Embryonic facial prominence (tissue), 1 donor: Measurements from ENCODE around the gene DOHH.

Source experiments
- DNase-seq: peaks from one replicate; pipeline ENCODE4 v3.0.0-alpha.2; 2016; ENCODE audit errors: extremely low spot score

Gene DOHH

DNA sequence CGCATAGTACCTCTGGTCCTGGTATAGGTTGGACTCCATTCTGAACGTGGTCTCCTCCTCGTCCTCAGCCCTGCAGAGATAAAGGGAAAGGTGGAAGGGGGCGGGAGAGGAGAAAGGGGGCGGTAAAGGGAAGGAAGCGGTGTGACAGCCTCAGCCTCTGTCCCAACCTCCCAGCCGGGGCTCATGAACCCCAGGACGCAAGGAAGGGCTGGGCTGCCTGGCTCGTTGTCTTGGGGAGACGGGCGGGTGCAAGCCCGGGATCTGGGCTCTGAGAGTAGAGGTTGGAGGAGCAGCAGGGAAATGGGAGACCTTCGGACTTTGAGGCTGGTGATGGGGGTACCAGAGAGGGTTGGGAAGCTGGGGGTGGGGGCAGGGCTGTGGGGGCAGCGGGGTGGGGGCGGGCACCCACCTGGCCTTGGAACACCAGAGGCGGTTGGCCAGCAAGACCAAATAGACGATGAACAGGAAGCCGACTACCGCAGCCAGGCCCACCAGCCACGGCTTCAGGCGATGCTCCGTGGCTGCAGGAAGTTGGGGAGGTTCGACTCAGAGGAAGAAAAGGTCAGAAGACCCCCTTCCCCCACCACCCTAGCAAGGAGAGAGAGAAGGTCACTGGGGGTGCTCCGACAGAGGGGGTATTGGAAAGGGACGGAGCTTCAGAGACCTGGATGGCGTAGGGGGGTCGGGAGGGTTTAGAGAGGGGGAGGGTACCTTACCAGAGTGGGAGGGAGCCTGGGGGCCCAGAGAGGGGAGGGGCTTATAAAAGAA lies 21.9 kb downstream of the DOHH start:
- DNase-seq: no peak

DNA sequence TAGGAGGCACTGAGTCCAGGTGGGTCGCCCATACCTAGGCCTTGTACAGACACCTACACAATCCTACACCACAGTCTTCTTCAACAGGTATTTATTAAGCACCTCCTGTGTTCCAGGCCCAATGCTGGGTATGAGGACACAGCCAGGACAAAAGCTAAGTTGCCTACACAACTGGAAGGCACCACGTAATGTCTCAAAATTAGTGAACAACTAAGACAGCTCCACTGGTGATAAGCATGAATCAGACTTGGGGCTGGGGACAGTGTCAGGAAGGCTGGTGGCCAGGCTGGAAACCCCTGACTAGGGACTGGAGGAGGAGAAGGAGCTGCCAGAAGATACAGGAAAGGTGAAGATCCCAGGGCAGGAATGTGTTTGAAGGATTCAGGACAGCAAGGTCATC lies 22.5 kb downstream of the DOHH start:
- DNase-seq: no peak

DNA sequence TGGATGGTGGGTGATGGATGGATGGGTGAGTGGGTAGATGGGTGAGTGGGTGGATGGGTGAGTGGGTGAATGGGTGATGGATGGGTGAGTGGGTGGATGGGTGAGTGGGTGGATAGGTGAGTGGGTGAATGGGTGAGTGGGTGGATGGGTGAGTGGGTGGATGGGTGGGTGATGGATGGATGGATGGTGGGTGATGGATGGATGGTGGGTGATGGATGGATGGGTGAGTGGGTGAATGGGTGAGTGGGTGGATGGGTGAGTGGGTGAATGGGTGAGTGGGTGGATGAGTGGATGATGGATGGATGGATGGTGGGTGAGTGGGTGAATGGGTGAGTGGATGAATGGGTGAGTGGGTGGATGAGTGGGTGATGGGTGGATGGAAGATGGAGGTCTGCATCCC lies 23.0 kb downstream of the DOHH start:
- DNase-seq: no peak

DNA sequence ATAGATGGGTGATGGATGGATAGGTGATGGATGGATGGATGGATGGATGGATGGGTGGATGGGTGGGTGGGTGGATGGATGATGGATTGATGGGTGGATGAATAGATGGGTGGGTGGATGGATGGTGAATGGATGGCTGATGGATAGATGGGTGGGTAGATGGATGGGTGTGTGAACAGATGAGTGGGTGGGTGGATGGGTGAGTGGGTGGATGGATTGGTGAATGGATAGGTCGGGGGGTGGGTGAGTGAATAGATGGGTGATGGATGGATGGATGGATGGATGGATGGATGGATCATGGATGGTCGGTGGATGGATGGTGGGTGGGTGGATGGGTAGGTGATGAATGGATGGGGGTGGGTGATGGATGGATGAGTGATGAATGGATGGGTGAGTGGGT lies 23.6 kb downstream of the DOHH start:
- no peak for DNase-seq

DNA sequence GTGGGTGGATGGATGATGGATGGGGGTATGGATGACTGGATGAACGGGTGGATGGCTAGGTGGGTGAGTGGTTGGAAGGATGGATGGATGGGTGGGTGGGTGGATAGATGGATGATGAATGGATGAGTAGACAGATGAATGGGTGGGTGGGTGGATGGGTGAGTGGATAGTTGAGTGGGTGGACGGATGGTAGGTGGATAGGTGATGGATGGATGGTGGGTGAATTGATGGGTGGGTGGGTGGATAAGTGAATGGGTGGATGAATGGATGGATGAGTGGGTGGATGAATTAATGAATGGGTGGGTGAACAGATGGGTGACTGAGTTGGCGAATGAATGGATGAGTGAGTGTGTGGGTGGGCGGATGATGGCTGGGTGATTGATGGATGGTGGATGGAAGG lies 25.0 kb downstream of the DOHH start:
- DNase-seq: no peak

DNA sequence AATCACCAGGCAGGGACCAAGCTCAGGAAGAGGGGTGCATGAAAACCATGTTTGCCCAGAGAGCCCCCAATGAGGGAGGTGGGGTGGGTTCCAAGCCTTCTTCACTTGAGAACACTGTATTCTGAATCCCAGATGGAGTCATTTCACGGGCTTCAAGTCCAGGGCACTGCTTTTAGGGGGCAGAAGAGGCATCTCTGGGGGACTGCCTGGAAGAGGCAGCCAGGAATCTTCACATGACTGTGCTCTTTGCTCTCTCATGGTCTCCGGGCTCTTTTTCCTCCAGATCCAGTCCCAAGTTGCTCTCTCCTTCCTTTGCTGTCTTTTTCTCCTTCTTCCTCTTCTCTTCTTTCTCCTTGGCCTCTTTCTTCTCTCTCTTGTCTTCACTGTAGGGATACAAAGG lies 25.9 kb downstream of the DOHH start:
- no peak for DNase-seq

GRCh38 chr19:3474010-3474409 lies 26.5 kb downstream of the DOHH start:
- no peak for DNase-seq

DNA sequence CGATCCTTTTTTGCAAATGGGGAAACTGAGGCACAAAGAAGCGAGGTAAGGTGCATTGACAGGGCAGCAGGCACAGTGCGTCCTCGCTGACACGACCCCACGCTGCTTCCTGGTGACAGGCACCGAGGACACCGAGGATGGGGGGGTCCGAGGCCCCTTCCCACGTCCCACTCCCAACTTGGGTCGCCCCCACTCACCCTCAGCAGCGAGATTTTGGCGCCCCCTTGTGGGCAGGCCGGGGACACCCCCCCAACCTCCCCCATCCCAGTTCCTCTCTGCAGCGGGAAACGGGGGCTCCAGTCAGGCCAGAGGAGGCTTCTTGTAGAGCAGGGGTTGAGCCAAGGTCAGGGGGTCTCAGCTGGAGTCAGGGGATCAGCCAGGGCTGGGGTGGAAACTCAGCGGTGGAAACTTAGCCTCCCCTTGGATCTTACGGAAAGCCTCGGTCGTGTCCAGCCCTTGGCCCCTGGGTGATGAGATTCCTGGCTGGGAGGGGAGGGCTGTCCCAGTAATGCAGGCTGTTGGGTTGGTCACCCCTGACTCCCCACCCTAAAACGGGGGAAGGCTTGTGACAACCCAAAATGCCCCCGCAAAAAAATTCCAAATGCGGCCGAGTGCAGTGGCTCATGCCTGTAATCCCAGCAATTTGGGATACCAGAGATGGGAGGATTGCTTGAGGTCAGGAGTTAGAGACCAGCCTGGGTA lies 28.4 kb downstream of the DOHH start:
- DNase-seq: no peak

DNA sequence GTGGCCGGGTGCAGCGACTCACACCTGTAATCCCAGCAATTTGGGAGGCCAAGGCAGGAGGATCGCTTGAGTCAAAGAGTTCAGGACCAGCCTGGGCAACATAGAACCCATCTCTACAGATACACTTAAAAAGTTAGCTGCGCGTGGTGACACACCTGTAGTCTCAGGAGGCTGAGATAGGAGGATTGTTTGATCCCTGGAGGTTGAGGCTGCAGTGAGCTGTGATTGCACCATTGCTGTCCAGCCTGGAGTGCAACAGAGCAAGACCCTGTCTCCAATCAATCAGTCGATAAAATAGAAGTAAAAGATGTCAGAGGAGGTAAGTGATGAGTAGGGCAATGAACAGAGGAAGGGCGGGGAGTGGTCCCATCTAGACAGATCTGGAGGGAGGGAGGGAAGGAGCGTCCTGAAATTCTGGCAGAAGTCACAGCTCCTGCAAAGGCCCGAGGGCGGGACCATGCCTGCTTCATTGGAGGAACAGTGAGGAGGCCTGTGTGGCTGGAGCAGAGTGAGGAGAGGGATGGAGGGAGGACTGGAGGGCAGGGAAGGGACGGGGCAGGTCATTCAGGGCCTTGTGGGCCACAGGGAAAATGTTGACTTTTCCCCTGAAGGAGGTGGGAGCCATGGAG lies 29.9 kb downstream of the DOHH start:
- DNase-seq: no peak

- no peak for DNase-seq
Measured at GRCh38 chr19:3469638-3470499, 30.6 kb downstream of the DOHH start.

DNA sequence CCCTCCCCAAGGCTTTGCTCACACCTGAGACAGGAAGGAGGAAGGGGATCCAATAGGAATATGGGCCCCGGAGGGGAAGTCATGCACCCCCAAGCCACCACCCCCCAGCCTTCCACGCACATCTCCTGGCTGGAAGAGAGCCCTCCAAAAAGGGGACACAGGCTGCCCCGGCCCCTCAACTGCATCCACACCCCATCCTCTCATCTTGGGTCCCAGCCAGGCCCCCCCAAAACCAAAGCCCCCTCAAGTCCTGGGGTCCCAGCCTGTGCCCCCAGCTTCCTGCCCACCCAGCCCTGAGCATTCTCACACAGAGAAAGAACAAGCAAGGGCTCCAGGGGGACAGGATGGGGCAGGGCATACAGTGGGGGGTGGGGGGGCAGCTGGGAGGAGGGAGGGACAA lies 32.3 kb downstream of the DOHH start:
- DNase-seq: no peak

DNA sequence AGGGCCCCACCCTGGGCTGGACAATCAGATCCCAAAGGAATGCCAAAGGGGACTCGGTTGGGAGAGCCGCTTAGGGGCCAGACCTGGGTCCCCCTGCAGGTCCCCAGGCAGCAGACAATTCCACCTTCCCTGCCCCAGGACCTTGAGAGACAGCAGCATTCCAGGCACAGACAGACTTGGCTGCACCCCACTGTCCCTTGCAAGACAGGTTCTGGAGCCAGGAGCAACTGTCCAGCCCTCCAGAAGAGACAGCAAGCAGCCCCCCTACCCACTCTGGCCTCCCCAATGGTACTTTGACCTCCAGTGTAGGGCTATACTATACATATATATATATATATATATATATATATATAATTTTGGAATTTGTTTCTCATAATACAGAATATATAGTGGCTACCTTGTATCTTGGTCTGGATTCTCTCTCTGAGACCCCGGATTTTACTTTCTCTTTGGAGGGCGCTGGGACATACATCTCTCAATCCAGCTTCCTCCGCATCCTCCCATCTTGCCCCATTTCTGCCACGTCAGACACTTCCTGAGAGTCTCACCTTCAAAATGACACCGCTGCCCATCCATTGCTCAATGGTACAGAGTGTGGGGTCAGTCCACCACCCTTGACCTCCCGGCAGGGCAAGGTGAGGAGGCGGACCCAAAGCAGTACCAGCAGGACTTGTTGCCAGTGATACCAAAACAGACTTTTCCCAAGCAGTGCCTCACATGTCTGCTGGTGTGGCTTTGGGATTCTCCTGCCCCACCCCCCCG lies 32.9 kb downstream of the DOHH start:
- no peak for DNase-seq

- DNase-seq: no peak
Measured at GRCh38 chr19:3466635-3467034, 33.8 kb downstream of the DOHH start.

- DNase-seq: no peak
Measured at GRCh38 chr19:3465552-3465951, 34.9 kb downstream of the DOHH start.

DNA sequence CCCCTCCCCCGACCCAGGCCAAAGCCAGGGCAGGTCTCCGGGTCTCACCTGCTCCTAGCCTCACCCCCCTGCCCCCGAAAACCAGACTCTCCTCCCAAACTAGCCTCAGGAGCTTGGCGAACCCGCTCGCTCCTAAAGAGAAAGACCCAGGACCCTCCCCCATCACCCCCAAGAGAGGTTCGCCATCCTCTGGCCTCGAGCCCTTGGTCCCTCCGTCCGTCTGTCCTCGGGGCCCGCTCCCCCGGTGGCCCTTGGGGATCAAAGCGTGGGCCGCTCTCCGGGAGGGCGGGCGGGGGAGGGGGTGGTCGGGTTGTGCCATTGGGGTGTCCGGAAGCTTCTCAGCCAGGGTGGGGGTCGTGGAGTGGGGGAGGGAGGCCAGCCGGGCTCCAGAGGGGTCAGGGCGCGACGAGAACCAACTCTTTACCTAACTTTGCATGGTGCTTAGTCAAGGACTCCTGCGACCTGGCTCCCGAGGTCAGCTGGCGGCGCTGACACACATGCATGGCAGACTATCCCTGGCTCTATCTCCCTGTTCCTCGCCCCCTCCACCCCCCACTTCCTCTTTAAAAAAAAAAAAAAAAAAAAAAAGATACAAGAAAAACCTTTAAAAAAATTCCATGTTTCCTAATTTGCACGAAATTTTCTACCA lies 35.8 kb downstream of the DOHH start:
- no peak for DNase-seq

- no peak for DNase-seq
Measured at GRCh38 chr19:3463714-3464586, 36.5 kb downstream of the DOHH start.

DNA sequence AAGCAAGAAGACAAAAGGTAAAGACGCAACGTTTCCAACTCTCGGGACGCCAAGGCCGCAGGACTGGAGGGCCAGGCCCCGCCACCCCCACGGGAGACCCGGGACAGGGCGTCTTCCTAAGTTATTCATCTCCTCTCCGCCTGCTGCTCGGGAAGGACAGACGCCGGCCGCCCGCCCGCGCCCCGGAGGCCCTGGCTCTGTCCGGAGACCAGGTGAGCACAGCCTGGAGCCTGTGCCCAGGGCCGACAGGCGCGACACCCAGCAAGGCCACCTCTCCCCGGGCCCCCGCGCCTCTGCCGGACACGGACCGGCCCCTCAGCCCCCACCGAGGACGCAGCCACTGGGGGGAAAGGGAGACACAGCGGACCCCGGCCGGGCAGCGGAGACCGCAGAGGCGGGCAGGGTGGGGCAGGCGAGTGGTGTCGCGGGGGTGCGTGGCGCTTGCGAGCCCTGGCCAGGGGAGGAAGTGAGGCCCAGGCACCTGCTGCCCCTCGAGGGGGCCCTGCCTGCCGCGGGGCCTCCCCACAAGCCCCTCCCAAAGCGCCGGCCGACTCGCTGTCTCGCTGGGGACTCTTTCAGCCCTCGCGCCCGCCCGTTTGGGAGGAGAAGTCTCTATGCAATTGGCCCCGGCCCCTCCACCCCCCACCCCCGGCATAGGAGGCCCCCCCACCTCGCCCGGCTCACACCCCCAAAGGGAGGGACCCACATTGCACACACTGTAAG lies 37.3 kb downstream of the DOHH start:
- DNase-seq: no peak

DNA sequence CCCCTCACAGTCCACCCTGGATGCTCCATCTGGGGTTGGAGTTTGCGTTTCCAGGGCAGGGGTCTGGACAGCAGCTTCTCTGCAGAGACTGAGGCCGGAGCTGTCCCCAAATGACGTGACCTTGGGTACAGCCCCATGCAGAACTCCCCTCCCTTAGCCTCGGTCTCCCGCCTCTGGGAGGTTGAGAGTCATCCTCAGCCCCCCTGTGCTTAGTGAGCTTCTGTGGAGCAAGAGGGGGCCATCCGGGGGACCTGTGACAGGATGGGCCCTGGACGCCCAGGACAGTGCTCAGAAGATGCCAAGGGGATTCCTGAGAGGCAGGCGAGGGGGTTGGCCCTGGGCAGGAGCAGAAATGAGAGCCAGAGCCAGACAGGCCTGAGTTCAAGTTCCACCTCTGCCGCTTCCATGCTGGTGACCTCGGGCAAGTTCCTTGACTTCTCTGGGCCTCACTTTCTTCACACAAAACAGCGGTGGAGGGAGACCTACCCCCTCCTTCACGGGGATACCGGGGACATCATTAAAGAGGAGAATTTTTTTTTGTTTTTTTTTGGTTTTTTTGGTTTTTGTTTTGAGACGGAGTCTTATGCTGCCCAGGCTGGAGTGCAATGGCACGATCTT lies 40.4 kb downstream of the DOHH start:
- no peak for DNase-seq
